Skeletal muscle satellite cell (primary cell): Measurements from ENCODE around the gene MGAT4A.
"Not testable (repeated sequence)": the region's sequence is repeated elsewhere in the genome, so short reads cannot be mapped to it uniquely, and the experiment has no call there.

Source experiments
- H3K27me3 ChIP-seq: 2 replicates; pipeline ENCODE4 v1.7.0; 2013; ENCODE audit warnings: low read length; ENCODE audit not compliant: control insufficient read depth, insufficient read depth
- H3K36me3 ChIP-seq: 2 replicates; pipeline ENCODE4 v1.7.0; 2013; ENCODE audit warnings: mild to moderate bottlenecking, control low read depth, low read length; ENCODE audit not compliant: insufficient read depth
- H3K4me1 ChIP-seq: 2 replicates; pipeline ENCODE4 v1.7.0; 2013; ENCODE audit warnings: low read length; ENCODE audit not compliant: control insufficient read depth, insufficient read depth
- H3K4me2 ChIP-seq: 2 replicates; pipeline ENCODE4 v1.7.0; 2013; ENCODE audit warnings: mild to moderate bottlenecking, low read length
- H3K4me3 ChIP-seq: 2 replicates; pipeline ENCODE4 v1.7.0; 2013; ENCODE audit warnings: low read length
- H3K9ac ChIP-seq: 2 replicates; pipeline ENCODE4 v1.7.0; 2013; ENCODE audit warnings: mild to moderate bottlenecking, low read depth, low read length, moderate library complexity
- H3K9me3 ChIP-seq: replicated peaks from 2 replicates; pipeline ENCODE4 v1.7.0; 2013; ENCODE audit warnings: mild to moderate bottlenecking, control low read depth, low read length

MGAT4A gene

DNA sequence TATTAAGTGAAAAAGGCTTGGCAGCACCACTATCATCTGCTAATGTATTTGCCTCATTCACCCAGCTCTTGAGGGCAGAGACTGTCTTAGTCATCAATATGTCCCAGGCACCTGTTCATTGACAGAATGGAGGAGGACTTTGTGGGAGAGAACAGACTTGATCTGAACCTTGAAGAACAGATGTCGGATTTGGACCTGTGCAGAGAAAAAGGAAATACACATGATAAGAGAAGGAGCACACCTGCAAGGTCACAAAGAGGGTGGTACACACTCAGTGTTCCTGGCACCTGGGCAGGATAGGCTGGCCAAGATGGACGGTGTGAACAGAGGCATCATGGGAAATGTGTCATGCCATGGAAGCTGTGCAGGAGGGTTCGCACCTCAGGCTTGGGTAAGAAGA is 7.4 kb upstream of the MGAT4A start:
- no peaks in the 10 kb centered on the region for H3K4me1 ChIP-seq

GRCh38 chr2:98737848-98738247 is 6.9 kb upstream of the MGAT4A start:
- H3K4me3 ChIP-seq, result no peak overlapping the region
- H3K36me3 ChIP-seq, result no peaks in the 10 kb centered on the region
- peaks cover 49% of the 10 kb centered on the region for H3K27me3 ChIP-seq
- no peak overlapping the region for H3K4me2 ChIP-seq
- no peaks in the 10 kb centered on the region for H3K9me3 ChIP-seq
- H3K4me1 ChIP-seq, result no peaks in the 10 kb centered on the region
- no peak overlapping the region for H3K9ac ChIP-seq

More for the DNA sequence above, 7.4 kb upstream of the MGAT4A start:
- no peak overlapping the region for H3K4me2 ChIP-seq
- H3K27me3 ChIP-seq, result peaks cover 47% of the 10 kb centered on the region
- H3K9me3 ChIP-seq, result no peaks in the 10 kb centered on the region
- H3K36me3 ChIP-seq, result no peaks in the 10 kb centered on the region
- H3K9ac ChIP-seq, result no peak overlapping the region
- no peak overlapping the region for H3K4me3 ChIP-seq

GRCh38 chr2:98736464-98736889 is 5.5 kb upstream of the MGAT4A start:
- Histone ChIP-seq H3K4me2 (no peak overlapping the region), H3K4me3 (no peak overlapping the region), H3K27me3 (peaks cover 59% of the 10 kb centered on the region), H3K4me1 (no peaks in the 10 kb centered on the region), H3K36me3 (no peaks in the 10 kb centered on the region), H3K9ac (no peak overlapping the region), H3K9me3 (no peaks in the 10 kb centered on the region)

DNA sequence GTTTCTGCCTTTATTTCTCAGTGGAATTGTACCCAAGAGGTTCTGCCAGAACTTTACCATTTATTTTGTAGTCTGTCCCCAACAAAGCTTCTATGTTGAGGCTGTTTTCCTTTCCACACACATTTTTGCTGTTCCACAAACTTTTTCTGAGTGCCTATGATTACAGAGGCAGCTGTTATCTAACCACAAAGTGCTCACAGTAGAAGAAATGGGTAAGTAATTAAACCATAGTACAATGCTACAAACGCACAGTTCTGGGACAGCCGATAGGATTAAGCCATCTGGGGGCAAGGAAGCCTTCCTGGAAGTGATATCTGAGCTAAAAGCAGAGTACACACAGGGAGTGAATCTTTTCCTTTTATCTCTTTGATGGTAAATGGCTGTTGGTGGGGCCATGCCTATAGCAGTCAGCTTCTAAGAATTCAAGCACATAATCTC is 3.9 kb upstream of the MGAT4A start:
- Histone ChIP-seq H3K9me3 (no peaks in the 10 kb centered on the region), H3K27me3 (peaks cover 51% of the 10 kb centered on the region), H3K9ac (no peak overlapping the region), H3K4me1 (peaks cover 5% of the 10 kb centered on the region), H3K36me3 (no peaks in the 10 kb centered on the region), H3K4me3 (no peak overlapping the region), H3K4me2 (no peak overlapping the region)

DNA sequence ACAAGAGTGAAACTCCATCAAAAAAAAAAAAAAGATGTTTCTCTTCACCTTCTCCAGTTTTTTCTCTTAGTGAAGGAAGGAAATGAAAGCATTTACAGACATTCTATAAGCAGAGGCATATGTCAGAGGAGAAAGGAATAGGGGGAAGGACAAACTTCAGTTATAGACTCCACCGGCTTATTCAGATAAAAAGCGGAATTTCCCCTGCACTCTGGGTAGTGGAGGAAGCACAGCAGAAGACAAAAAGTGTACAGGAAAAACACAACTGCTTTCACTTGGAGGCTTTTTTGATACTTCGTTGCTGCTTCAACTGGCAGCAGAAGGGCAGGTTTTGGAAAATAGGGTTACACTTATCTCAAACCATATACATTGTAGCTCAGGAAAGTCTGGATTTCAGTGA is 3.2 kb upstream of the MGAT4A start:
- H3K36me3 ChIP-seq, result no peaks in the 10 kb centered on the region
- H3K4me2 ChIP-seq, result no peak overlapping the region
- no peak overlapping the region for H3K4me3 ChIP-seq
- H3K9me3 ChIP-seq, result no peaks in the 10 kb centered on the region
- H3K27me3 ChIP-seq, result peaks cover 52% of the 10 kb centered on the region
- peaks cover 5% of the 10 kb centered on the region for H3K4me1 ChIP-seq
- H3K9ac ChIP-seq, result no peak overlapping the region

DNA sequence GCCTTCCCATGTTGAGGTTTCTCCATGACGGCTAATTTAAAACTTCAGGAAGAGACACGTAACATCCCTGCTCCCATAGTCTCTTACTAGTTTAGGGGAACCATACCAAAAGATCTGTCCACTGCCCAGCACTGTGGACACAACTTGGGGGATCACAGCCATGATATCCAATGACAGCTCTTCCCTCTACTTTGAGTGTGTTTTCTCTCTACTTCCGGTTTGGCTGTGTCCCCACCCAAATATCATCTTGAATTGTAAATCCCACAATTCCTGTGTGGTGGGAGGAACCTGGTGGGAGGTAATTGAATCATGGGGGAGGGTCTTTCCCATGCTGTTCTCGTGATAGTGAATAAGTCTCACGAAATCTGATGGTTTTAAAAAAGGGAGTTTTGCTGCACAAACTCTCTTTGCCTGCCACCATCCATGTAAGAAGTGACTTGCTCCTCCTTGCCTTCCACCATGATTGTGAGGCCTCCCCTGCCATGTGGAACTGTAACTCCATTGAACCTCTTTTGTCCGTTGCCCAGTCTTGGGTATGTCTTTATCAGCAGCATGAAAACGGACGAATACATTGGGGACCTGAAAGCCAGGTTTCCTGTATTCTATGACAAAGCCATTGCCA is 1.6 kb upstream of the MGAT4A start:
- H3K9ac ChIP-seq, result no peak overlapping the region
- no peaks in the 10 kb centered on the region for H3K36me3 ChIP-seq
- H3K4me2 ChIP-seq, result no peak overlapping the region
- H3K4me3 ChIP-seq, result no peak overlapping the region
- peaks cover 5% of the 10 kb centered on the region for H3K4me1 ChIP-seq
- H3K27me3 ChIP-seq, result peaks cover 57% of the 10 kb centered on the region
- H3K9me3 ChIP-seq, result no peaks in the 10 kb centered on the region

DNA sequence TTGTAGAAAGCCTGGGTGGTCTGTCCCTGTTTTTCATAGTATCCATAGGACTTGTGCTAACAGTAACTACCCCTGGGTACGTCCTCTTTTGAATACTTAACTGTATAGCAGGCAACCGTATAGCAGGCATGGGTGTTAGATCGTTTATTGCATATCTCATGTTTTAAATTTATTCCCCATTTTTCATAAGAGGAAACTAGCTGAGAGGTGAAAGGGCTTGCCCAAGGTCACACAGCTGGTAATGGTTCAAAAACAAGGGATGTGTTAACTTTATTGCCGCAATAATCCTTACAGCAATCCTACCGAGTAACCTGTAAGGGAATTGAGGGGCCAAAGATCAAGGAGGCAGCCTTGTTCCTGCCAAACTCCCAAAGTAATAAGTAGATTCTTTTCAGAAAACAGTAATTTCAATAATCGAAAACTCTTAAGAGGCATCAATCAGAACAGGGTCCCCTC is 990 bp upstream of the MGAT4A start:
- Histone ChIP-seq H3K27me3 (peaks cover 57% of the 10 kb centered on the region), H3K4me2 (peak overlapping the region; percentile 87), H3K9me3 (no peaks in the 10 kb centered on the region), H3K4me3 (peak overlapping the region; percentile 73), H3K36me3 (no peaks in the 10 kb centered on the region), H3K9ac (no peak overlapping the region), H3K4me1 (peaks cover 5% of the 10 kb centered on the region)

- Histone ChIP-seq H3K4me3 (peak overlapping the region; percentile 61), H3K9me3 (no peaks in the 10 kb centered on the region), H3K4me1 (peaks cover 5% of the 10 kb centered on the region), H3K36me3 (no peaks in the 10 kb centered on the region), H3K9ac (no peak overlapping the region), H3K4me2 (peak overlapping the region; percentile 78), H3K27me3 (peaks cover 65% of the 10 kb centered on the region)
Measured at GRCh38 chr2:98730707-98731040, 258 bp downstream of the MGAT4A start.

- peaks cover 5% of the 10 kb centered on the region for H3K4me1 ChIP-seq
Measured at GRCh38 chr2:98730053-98730706, 752 bp downstream of the MGAT4A start.

GRCh38 chr2:98729652-98730051 is 1.3 kb downstream of the MGAT4A start:
- no peaks in the 10 kb centered on the region for H3K36me3 ChIP-seq
- no peak overlapping the region for H3K4me3 ChIP-seq
- peaks cover 61% of the 10 kb centered on the region for H3K27me3 ChIP-seq
- no peaks in the 10 kb centered on the region for H3K9me3 ChIP-seq
- H3K4me2 ChIP-seq, result peak overlapping the region; percentile 78
- H3K9ac ChIP-seq, result no peak overlapping the region
- peaks cover 5% of the 10 kb centered on the region for H3K4me1 ChIP-seq

More at GRCh38 chr2:98730053-98730706, 752 bp downstream of the MGAT4A start:
- peak overlapping the region; percentile 78 for H3K4me2 ChIP-seq
- H3K27me3 ChIP-seq, result peaks cover 65% of the 10 kb centered on the region
- H3K9me3 ChIP-seq, result no peaks in the 10 kb centered on the region
- no peaks in the 10 kb centered on the region for H3K36me3 ChIP-seq
- H3K4me3 ChIP-seq, result peak overlapping the region; percentile 61
- no peak overlapping the region for H3K9ac ChIP-seq

- not testable (repeated sequence) for H3K4me2 ChIP-seq, H3K36me3 ChIP-seq, H3K4me3 ChIP-seq, H3K9me3 ChIP-seq, H3K9ac ChIP-seq, H3K4me1 ChIP-seq
- peaks cover 50% of the 10 kb centered on the region for H3K27me3 ChIP-seq
Measured at GRCh38 chr2:98728088-98728718, 2.7 kb downstream of the MGAT4A start.
